Left ventricle myocardium inferior (tissue), 1 donor: ENCODE data around the gene SLC6A2. TPM values are rescaled to one million over a fixed set of nuclear protein-coding genes. Genes with fewer than 3 reads are reported as not detected.
"Not testable (repeated sequence)": the region's sequence is repeated elsewhere in the genome, so short reads cannot be mapped to it uniquely, and the experiment has no call there.

Experiments
- DNase-seq: peaks from one replicate; pipeline ENCODE4 v3.0.0-alpha.2; 2020
- H3K27ac ChIP-seq: fragments of 200-600 bp; replicated peaks from 2 replicates; pipeline ENCODE4 v1.8.0; 2021
- H3K27me3 ChIP-seq: fragments of 200-600 bp; 2 replicates; pipeline ENCODE4 v1.8.0; 2021; ENCODE audit warnings: low read depth
- H3K36me3 ChIP-seq: fragments of 200-600 bp; 2 replicates; pipeline ENCODE4 v1.8.0; 2021
- H3K4me1 ChIP-seq: fragments of 200-600 bp; 2 replicates; pipeline ENCODE4 v1.8.0; 2021
- H3K4me3 ChIP-seq: fragments of 200-600 bp; 2 replicates; pipeline ENCODE4 v1.8.0; 2021; ENCODE audit warnings: mild to moderate bottlenecking, moderate library complexity
- H3K9me3 ChIP-seq: fragments of 200-600 bp; replicated peaks from 2 replicates; pipeline ENCODE4 v1.8.0; 2021
- intact Hi-C: fragments of 100-400 bp; cut with micrococcal nuclease; formaldehyde crosslinking; loops from one replicate; pipeline ENCODE4 v1.11.0; 2022
- total RNA-seq: library from RNA; stranded (reverse); fragmentation: NEBNext Ultra II Directional; extraction: Animal tissue kit (Norgen Biotek cat#: 25700); gene quantifications from one replicate; pipeline ENCODE4 v1.2.1, GENCODE V29; 2021
- TF ChIP-seq, protein P1 (sequence below): fragments of 200-600 bp; IDR thresholded peaks from 2 replicates; pipeline ENCODE4 v1.8.0; 2021; ENCODE audit warnings: antibody characterized with exemption, mild to moderate bottlenecking, borderline replicate concordance
- donor health status: DM: no; HTN: yes; CAD: no; lungs with severe emphysema.

Gene SLC6A2
- total RNA-seq, 1 donor from 2014 or later = not detected

DNA sequence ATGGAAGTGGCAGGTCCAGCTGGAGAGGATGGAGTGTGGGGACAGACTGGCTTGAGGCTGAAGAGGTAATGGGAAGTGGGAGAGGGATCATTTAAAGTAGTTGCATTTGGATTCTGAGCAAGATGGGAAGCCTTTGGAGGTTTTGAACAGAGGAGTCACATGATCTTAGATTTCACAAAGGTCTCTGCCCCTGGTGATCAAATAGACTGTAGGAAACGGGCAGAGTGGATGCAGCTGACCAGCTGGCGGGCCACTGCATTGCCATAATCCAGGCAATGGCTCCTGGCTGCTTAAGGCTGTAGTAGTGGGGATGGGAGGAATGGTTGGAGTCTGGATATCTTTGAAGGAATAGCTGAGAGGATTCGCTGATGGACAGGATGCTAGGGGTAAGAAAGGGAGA is 81.5 kb downstream of the SLC6A2 start:
- intact Hi-C loops = no loop called here
- no peak for DNase-seq
- Histone ChIP-seq H3K4me1 (no peaks in the 10 kb centered on the region), H3K27ac (no peak overlapping the region), H3K4me3 (no peak overlapping the region), H3K27me3 (peaks cover 96% of the 10 kb centered on the region), H3K9me3 (no peaks in the 10 kb centered on the region), H3K36me3 (no peaks in the 10 kb centered on the region)
- TF ChIP-seq, protein P1, sequence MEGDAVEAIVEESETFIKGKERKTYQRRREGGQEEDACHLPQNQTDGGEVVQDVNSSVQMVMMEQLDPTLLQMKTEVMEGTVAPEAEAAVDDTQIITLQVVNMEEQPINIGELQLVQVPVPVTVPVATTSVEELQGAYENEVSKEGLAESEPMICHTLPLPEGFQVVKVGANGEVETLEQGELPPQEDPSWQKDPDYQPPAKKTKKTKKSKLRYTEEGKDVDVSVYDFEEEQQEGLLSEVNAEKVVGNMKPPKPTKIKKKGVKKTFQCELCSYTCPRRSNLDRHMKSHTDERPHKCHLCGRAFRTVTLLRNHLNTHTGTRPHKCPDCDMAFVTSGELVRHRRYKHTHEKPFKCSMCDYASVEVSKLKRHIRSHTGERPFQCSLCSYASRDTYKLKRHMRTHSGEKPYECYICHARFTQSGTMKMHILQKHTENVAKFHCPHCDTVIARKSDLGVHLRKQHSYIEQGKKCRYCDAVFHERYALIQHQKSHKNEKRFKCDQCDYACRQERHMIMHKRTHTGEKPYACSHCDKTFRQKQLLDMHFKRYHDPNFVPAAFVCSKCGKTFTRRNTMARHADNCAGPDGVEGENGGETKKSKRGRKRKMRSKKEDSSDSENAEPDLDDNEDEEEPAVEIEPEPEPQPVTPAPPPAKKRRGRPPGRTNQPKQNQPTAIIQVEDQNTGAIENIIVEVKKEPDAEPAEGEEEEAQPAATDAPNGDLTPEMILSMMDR = no peak

DNA sequence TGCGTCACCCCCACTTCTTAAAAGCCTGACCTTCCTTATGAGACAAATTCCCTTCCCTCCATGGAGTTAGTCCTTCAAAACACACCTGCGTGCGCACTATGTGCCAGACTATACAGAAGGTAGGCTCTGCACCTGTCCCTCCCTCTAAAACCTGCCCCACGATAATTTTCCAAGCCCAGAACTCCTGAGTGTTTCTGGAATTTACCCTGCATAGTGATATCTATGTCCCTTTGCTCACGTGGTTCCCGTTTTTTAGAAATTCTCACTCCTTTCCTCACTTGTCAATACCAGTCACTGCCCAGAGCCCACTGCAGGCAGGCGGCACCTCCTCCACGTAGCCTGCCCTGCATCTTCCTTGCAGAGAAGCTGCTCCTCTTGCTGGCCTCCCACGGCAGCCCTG is 82.2 kb downstream of the SLC6A2 start:
- DNase-seq = no peak
- TF ChIP-seq, protein P1 = no peak
- Histone ChIP-seq H3K27me3 (peaks cover 100% of the 10 kb centered on the region), H3K27ac (no peak overlapping the region), H3K4me3 (no peak overlapping the region), H3K36me3 (no peaks in the 10 kb centered on the region), H3K9me3 (no peaks in the 10 kb centered on the region), H3K4me1 (no peaks in the 10 kb centered on the region)
- intact Hi-C loops = no loop called here

DNA sequence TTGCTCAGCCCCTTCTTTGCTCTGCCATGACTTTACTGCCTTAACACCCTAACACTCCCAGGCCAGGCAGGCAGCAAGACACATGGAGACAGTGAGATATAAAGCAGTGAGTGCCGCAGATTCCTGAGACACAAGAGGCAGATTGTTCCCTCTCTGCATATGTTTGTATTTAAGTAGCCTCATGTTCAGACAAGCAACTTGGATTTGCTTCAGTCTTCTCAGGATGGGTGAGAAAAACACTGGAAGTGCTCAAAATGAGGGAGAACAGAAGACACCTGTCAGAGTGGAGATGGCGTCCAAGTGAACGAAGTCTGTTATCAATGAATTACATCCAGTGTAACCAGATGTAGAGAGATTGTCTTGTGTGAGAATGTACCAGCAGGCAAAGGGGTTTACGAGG is 90.3 kb downstream of the SLC6A2 start:
- H3K4me3 ChIP-seq = no peak overlapping the region
- H3K36me3 ChIP-seq = no peaks in the 10 kb centered on the region
- no peak overlapping the region for H3K27ac ChIP-seq
- no peaks in the 10 kb centered on the region for H3K9me3 ChIP-seq
- TF ChIP-seq, protein P1 = no peak
- no peak for DNase-seq
- intact Hi-C loops = no loop called here
- peaks cover 65% of the 10 kb centered on the region for H3K27me3 ChIP-seq
- no peaks in the 10 kb centered on the region for H3K4me1 ChIP-seq

DNA sequence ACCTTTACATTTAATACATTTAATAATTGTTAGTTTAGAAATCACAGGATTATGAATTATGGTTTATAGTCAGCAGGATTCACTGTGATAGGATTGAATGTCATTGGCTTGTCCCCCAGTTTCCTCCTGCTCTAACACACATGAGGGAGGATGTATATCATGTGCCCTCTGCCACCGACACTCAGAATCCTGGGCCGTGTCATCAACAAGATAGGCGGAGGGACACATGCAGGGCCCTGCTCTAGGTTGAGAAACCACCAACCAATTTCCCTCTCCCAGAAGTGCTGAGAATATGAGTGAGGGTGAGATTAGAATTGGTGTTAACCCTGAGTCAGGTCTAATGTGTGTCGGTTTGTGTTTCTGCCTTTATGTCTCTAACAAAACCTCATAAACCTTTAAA is 92.0 kb downstream of the SLC6A2 start:
- DNase-seq = no peak
- H3K36me3 ChIP-seq = no peaks in the 10 kb centered on the region
- H3K4me1 ChIP-seq = no peaks in the 10 kb centered on the region
- peaks cover 2% of the 10 kb centered on the region for H3K9me3 ChIP-seq
- H3K27ac ChIP-seq = no peak overlapping the region
- H3K27me3 ChIP-seq = peaks cover 48% of the 10 kb centered on the region
- no peak overlapping the region for H3K4me3 ChIP-seq
- TF ChIP-seq, protein P1 = no peak
- intact Hi-C loops = no loop called here

DNA sequence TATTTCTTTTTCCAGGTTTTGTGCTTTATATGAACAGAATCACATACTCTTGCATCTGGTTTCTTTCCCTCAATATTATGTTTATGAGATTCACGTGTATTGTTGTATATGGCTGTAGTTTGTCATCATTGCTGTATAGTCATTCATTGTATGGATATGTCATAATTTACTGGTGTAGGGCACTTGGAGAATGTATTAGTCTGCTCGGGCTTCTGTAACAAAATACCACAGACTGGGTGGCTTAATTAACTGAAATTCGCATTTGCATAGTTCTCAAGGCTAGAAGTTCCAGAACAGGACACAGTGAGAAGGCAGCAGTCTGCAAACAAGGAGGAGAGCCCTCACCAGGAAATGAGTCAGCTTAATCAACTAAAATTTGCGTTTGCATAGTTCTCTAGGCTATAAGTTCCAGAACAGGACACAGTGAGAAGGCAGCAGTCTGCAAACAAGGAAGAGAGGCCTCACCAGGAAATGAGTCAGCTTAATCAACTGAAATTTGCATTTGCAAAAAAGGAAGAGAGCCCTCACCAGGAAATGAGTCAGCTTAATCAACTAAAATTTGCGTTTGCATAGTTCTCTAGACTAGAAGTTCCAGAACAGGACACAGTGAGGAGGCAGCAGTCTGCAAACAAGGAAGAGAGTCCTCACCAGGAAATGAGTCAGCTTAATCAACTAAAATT is 96.8 kb downstream of the SLC6A2 start:
- H3K27me3 ChIP-seq, H3K4me3 ChIP-seq, H3K4me1 ChIP-seq, H3K36me3 ChIP-seq, H3K27ac ChIP-seq, intact Hi-C loops, DNase-seq: not testable (repeated sequence)
- peaks cover 12% of the 10 kb centered on the region for H3K9me3 ChIP-seq

DNA sequence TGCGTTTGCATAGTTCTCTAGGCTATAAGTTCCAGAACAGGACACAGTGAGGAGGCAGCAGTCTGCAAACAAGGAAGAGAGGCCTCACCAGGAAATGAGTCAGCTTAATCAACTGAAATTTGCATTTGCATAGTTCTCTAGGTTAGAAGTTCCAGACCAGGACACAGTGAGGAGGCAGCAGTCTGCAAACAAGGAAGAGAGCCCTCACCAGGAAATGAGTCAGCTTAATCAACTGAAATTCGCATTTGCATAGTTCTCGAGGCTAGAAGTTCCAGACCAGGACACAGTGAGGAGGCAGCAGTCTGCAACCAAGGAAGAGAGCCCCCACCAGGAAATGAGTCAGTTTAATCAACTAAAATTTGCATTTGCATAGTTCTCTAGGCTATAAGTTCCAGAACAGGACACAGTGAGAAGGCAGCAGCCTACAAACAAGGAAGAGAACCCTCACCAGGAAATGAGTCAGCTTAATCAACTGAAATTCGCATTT is 97.4 kb downstream of the SLC6A2 start:
- H3K4me1 ChIP-seq, DNase-seq, H3K36me3 ChIP-seq, H3K27ac ChIP-seq, H3K4me3 ChIP-seq, intact Hi-C loops, H3K27me3 ChIP-seq: not testable (repeated sequence)
- peaks cover 12% of the 10 kb centered on the region for H3K9me3 ChIP-seq

Other genes with a start within 250 kb of the SLC6A2 start
- 87.4 TPM for gene MMP2, start 176.8 kb upstream of the SLC6A2 start, total RNA-seq
- 6.9 TPM for gene LPCAT2, start 146.9 kb upstream of the SLC6A2 start, total RNA-seq
- not detected for gene CAPNS2, start 89.3 kb upstream of the SLC6A2 start, total RNA-seq
- gene CES1, start 177.1 kb downstream of the SLC6A2 start, total RNA-seq = 29.1 TPM
- gene CES5A, start 219.4 kb downstream of the SLC6A2 start, total RNA-seq = not detected